Stimulated activated CD8-positive, alpha-beta memory T cell treated with anti-CD3 and anti-CD28 coated beads, Interleukin-2, amount 100 ng/mL, for 1 hour (primary cell): ENCODE results near the gene PPP1R13B.
A peak's percentile ranks its signal among the peaks of the same experiment; 100 is the strongest.
"Not testable (repeated sequence)": the region's sequence is repeated elsewhere in the genome, so short reads cannot be mapped to it uniquely, and the experiment has no call there.

Source experiments
- DNase-seq, 2 donors: peaks; one replicate each; pipeline ENCODE4 v3.0.0-alpha.2; 2020; ENCODE audit warnings: low read depth in 2 of 2

PPP1R13B gene, protein sequence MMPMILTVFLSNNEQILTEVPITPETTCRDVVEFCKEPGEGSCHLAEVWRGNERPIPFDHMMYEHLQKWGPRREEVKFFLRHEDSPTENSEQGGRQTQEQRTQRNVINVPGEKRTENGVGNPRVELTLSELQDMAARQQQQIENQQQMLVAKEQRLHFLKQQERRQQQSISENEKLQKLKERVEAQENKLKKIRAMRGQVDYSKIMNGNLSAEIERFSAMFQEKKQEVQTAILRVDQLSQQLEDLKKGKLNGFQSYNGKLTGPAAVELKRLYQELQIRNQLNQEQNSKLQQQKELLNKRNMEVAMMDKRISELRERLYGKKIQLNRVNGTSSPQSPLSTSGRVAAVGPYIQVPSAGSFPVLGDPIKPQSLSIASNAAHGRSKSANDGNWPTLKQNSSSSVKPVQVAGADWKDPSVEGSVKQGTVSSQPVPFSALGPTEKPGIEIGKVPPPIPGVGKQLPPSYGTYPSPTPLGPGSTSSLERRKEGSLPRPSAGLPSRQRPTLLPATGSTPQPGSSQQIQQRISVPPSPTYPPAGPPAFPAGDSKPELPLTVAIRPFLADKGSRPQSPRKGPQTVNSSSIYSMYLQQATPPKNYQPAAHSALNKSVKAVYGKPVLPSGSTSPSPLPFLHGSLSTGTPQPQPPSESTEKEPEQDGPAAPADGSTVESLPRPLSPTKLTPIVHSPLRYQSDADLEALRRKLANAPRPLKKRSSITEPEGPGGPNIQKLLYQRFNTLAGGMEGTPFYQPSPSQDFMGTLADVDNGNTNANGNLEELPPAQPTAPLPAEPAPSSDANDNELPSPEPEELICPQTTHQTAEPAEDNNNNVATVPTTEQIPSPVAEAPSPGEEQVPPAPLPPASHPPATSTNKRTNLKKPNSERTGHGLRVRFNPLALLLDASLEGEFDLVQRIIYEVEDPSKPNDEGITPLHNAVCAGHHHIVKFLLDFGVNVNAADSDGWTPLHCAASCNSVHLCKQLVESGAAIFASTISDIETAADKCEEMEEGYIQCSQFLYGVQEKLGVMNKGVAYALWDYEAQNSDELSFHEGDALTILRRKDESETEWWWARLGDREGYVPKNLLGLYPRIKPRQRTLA

GRCh38 chr14:103847451-103848174 lies at the start of gene PPP1R13B:
Gene PPP1R13B, minus strand, starts transcription at chr14:103847575. Its CDS starts 268 bp downstream, at chr14:103847307.
- peak; percentile 92 to 94 for DNase-seq

- no peak for DNase-seq
Observed at GRCh38 chr14:103896578-103896977, 49.2 kb upstream of the PPP1R13B start.

GRCh38 chr14:103894723-103895059 lies 47.3 kb upstream of the PPP1R13B start:
- no peak for DNase-seq

DNA sequence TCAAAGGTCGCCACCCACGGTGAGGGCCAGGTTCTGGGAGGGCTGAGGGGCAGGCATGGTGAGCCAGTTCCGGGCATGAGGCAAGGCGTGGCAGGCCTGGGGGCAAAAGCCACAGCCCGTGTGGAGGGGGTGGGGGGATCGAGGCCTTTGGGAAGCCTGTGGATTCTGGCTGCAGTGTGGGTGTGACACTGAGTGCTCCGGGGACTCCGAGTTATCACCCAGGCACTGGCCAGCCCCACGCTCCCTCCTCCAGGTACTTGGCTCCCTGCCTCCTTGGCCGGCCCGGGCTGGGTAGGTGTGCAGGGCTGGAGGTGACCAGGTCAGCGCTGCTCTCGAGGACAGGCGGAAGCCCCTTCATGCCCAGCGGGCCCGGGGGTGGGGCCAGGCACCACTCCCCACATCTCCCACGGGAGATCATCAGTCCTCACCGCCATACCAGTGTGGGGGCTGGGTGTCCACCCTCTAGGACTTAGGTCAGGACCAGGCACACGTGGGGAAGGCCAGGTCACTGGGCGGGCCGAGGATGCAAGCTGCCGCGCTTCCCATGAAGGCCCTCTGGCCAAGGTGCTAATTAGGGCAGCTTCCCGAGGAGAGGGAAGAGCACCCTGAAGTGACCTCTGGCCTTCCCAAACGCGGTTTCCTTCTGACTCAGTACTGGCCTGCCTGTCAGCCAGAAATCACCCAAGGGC lies 46.8 kb upstream of the PPP1R13B start:
- no peak for DNase-seq

DNA sequence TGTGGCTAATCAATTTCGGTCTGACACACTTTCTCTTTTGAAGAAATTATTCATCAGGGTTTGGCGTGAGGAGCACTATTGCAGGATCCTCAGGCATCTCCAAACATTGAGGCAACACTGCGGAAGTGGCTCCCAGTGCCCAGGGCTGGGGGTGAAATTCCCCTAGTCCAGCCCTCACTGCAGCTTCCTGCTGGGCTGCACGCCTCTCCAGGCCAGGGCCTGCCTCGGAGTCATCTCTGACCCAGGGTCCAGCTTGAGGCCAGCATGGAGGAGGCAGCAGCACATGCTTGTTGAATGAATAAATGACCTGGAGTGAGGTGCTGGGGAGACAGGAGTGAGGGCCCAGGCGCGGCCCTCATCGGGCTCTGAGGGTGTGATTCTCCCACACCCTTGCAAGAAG lies 44.9 kb upstream of the PPP1R13B start:
- DNase-seq = no peak

DNA sequence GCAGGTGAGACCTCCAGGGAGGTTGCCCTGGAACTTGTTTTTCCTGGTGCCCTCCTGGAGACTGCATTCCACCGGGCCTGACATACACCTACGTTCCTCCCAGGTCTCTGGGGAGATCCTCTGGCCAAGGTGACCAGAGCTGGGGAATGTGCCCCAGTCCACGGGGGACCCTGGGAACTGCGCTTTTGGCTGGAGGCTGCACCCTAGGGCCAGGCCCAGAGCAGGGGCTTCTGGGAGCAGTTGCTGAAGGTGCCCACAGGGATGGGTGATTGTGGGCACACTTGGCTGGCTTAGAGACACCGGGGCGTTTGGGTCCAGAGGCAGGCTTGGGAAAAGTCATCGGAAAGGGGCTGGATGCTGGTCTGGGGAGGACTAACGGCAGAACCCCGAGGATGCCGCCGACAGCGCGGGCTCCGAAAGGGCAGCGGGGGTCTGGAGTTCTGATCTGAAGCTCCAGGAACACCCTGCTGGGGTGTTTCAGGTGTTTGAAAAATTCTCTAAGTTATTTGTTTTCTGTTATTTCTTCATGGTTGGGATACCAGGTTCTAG lies 44.4 kb upstream of the PPP1R13B start:
- DNase-seq = no peak

- DNase-seq = no peak
Observed at GRCh38 chr14:103890821-103891666, 43.7 kb upstream of the PPP1R13B start.

DNA sequence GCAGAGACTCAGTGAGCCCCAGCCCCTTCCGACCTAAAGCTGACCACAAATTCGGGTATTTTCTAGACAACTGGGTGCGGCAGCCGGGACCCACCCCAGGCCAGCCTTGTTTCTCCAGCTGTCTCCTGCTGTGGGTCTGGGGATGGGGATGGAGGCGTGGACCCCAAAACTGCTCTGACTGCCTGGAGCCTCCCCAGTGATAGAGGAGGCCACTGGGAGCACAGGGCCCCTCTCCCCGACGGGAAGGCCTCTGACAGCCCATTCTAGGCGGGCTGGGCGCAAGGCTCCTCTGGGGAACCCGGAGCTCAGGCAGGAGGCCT lies 42.6 kb upstream of the PPP1R13B start:
- DNase-seq = no peak

DNA sequence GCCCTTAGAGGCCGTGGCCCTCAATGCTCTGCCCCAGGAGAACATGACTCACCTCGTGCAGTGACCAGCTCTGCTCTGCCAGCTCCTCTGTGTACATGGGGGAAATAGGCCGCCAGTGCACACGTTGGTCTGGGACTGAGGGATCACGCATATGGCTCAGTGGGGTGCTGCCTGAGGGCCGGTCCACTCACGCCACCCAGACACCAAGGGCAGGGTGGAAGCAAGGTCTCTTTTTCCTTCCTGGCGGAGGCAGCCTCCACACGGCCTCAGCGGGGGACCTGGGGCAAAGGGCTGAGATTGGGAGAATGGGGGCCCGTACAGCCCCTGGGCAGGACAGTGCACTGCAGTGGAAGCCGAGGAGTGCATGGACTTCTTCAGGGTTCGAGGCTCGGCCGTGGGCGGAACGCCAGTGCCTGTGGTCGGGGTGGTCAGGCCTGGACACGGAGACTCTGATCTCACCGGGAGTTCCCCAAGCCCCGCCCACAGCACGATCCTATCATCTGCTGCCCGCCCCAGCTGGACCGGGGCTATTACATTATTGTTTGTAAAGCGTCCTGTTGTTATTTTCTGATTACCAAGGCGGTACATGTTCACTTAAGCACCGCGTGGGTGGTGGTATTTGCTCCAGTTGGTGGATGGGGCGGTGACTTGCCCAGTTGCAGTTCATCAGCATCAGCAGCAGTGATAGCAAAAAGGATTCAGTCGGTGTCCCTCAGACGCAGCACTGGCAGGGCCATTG lies 42.1 kb upstream of the PPP1R13B start:
- DNase-seq = no peak

- DNase-seq = not testable (repeated sequence)
Observed at GRCh38 chr14:103889002-103889312, 41.6 kb upstream of the PPP1R13B start.

- DNase-seq = no peak
Observed at GRCh38 chr14:103887557-103888115, 40.3 kb upstream of the PPP1R13B start.

DNA sequence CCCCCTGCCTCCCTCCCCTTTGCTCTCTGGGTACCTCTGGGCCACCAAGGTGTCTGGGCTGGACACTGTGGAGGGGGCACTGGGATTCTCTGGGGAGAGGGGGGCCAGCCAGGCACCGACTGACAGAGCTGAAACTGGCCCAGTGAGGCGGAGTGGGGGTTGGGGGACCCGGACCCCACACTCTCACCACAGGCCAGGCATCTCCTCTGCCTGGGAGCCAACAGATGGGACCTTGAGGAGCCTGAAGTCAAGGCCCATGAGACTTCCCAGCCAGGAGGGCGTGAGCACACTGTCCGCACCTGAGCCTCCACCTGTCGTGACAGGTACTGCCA lies 39.8 kb upstream of the PPP1R13B start:
- DNase-seq = no peak

GRCh38 chr14:103886304-103887169 lies 39.2 kb upstream of the PPP1R13B start:
- DNase-seq = no peak

GRCh38 chr14:103885509-103885932 lies 38.1 kb upstream of the PPP1R13B start:
- DNase-seq = no peak

GRCh38 chr14:103884854-103885253 lies 37.5 kb upstream of the PPP1R13B start:
- DNase-seq = no peak

GRCh38 chr14:103883263-103883523 lies 35.8 kb upstream of the PPP1R13B start:
- no peak for DNase-seq

- no peak for DNase-seq
Observed at GRCh38 chr14:103882503-103883262, 35.3 kb upstream of the PPP1R13B start.
